HFF-Myc (cell line): ENCODE data around the gene SORCS2.
A peak's percentile ranks its signal among the peaks of the same experiment; 100 is the strongest.

ENCODE experiments used
- DNase-seq: peaks from one replicate; pipeline ENCODE4 v3.0.0-alpha.2; 2011; ENCODE audit warnings: low read depth; ENCODE audit errors: extremely low read depth
- H3K4me3 ChIP-seq: replicated peaks from 2 replicates; pipeline ENCODE4 v1.5.1; 2011; ENCODE audit warnings: low read depth, mild to moderate bottlenecking, control low read depth, low read length
- CTCF ChIP-seq: IDR thresholded peaks from 2 replicates; pipeline ENCODE4 v1.5.1; 2012; ENCODE audit warnings: mild to moderate bottlenecking, low read depth, low read length, control low read depth; ENCODE audit errors: missing control alignments

SORCS2 gene

GRCh38 chr4:7189066-7189465, 3.3 kb upstream of the SORCS2 start:
- no peak for TF ChIP-seq CTCF
- H3K4me3 ChIP-seq, result no peak overlapping the region
- DNase-seq, result no peak

- TF ChIP-seq CTCF, result no peak
- no peak overlapping the region for H3K4me3 ChIP-seq
- no peak for DNase-seq
These were observed 2.7 kb upstream of the SORCS2 start for GRCh38 chr4:7189475-7190277.

GRCh38 chr4:7190278-7190594, 2.1 kb upstream of the SORCS2 start:
- TF ChIP-seq CTCF, result no peak
- no peak for DNase-seq
- H3K4me3 ChIP-seq, result no peak overlapping the region

DNA sequence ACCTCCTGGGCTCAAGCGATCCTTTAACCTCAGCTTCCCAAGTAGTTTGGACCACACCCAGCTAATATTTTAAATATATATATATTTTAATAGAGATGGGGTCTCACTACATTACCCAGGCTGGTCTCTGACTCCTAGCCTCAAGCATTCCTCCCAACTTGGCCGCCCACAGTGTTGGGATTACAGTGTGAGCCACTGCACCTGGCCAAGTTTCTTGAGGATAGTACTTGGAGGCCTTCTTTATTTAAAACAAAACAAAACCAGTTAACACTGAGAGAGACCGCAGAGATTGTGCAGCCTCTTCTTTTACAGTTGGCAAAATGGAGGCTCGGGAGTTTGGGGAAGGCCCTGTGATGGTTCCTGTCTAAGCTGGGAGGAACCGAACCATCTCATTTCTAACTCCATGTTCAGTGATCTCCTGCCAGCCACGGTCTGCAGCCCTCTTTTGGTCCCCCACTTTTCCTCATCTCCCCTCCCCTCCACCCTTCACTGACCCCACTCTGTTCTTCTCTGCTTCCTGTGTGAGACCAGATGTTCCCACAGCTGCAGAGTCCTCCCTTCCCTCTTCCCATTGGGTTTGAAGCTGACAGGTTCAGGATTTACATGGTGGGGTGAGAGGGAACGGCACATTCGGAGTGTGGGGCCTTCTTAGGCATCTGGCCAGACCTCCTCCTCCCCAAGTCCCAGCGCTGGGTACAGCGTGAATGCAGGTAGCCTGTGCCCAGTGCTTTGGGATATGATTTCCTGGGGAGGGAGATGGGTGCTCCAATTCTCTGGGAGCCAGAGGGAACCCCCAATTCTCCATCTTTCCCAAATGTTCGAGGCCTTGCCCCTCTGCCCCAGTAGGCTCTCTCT, 1.4 kb upstream of the SORCS2 start:
- TF ChIP-seq CTCF, result no peak
- no peak overlapping the region for H3K4me3 ChIP-seq
- DNase-seq, result no peak

GRCh38 chr4:7191546-7192251, 639 bp upstream of the SORCS2 start:
- H3K4me3 ChIP-seq, result no peak overlapping the region
- TF ChIP-seq CTCF, result no peak
- no peak for DNase-seq

GRCh38 chr4:7193030-7193958, 956 bp downstream of the SORCS2 start:
- no peak for DNase-seq
- peak overlapping the region; percentile 21 for H3K4me3 ChIP-seq
- TF ChIP-seq CTCF, result no peak
